ENCODE results near the gene CSNK1E.
A peak's percentile ranks its signal among the peaks of the same experiment; 100 is the strongest.

The CSNK1E gene

DNA sequence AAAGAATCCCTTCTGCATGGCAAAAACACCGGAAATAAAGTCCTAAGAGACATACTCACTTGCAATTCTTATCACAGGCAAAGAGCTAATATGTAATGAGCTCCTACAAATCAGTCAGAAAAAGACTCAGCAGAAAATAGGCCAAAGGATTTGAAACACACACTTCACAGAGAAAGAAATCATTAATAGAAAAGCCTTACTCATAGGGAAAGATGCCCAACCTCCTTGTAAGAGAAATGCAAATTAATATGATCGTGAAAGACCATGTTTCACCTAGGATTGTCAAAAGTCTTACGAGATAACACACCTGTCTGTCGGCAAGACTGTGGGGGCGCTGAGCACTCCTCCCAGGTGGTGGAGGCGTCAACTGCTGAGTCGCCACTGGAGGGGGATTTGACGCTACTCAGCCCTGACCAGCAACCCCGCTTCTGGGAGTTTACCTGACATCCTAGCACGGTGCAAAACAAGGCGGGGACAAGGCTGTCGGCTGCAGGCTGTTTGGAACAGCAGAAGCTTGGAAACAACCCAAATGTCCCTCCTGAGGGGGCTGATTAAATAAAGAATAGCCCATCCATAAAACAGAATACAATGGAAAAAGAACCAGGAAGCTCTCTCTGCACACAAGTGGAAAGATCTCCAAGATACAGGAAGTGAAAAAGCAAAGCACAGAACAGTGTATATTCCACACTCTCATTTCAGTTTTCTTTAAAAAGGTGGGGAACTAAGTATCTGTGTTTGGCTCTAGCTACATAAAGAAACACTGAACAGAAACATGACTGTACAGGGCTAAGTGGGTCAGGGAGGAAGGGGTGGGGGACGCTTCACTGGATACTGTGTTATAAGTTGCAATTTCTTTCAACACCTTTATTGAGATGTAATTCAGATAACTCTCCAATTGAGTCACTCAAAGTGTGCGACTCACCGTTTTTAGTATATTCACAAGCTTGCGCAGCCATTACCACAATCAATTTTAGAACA is 11.5 kb downstream of the CSNK1E start:
- no peak for DNase-seq

DNA sequence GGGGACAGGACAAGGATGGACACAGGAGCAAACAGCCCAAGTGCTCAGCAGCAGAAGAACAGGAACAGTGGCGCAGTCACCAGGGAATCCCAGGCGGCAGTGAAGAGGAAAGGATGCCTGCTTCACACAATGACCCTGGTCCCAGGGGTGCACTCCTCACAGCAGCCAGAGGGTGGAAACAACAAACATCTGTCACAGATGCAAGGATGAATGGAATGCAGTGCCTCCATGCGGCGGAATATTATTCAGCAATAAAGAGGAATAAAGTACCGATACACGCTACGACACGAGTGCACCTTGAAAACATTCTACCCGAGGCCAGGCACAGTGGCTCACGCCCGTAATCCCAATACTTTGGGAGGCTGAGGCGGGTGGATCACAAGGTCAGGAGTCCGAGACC is 12.7 kb downstream of the CSNK1E start:
- no peak for DNase-seq

DNA sequence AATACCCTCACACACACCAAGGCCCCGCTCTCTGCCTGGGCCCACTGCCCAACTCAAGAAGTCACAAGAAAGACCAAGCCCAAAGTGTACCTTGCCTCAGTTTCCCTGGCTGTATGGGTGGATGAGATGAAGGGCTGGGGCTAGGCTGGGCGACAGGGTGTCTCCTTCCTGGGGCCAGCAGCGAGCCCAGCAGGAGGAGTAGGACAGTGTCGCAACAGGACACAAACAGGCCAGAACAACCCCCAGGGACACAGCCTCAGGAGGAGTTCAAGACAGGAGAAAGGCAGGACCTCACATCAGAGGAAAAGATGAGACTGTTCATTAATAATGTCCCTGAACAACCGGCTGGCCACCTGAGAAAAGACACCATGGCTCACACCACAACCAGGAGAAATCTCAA is 13.3 kb downstream of the CSNK1E start:
- DNase-seq, result no peak

DNA sequence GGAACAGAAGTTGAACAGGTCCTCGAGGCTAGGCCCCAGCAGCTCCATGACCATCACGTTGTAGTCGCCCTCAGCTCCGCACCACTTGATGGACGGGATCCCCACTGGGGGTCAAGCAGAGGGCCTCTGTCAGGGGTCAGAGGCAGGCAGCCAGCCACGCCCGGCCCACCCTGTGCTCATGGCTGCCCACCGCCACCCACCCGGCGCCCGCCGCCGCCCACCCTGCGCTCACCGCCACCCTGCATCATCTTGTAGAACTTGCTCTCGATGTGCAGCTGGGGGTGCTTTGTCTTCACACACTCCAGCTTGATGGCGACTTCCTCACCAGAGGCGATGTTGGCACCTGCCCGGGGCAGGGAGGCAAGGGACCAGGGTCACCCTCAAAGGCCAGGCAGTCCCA is 14.3 kb downstream of the CSNK1E start:
- no peak for DNase-seq

GRCh38 chr22:38300946-38301345 is 16.3 kb downstream of the CSNK1E start:
- no peak for DNase-seq

GRCh38 chr22:38300197-38300945 is 16.9 kb downstream of the CSNK1E start:
- DNase-seq, result no peak

GRCh38 chr22:38299770-38300102 is 17.5 kb downstream of the CSNK1E start:
- no peak for DNase-seq

GRCh38 chr22:38298312-38299005 is 18.8 kb downstream of the CSNK1E start:
- DNase-seq, result peak; percentile 6

- no peak for DNase-seq
Observed at GRCh38 chr22:38296372-38296771, 20.9 kb downstream of the CSNK1E start.

- DNase-seq, result no peak
Observed at GRCh38 chr22:38295863-38296262, 21.4 kb downstream of the CSNK1E start.

- DNase-seq, result no peak
Observed at GRCh38 chr22:38295339-38295738, 21.9 kb downstream of the CSNK1E start.

DNA sequence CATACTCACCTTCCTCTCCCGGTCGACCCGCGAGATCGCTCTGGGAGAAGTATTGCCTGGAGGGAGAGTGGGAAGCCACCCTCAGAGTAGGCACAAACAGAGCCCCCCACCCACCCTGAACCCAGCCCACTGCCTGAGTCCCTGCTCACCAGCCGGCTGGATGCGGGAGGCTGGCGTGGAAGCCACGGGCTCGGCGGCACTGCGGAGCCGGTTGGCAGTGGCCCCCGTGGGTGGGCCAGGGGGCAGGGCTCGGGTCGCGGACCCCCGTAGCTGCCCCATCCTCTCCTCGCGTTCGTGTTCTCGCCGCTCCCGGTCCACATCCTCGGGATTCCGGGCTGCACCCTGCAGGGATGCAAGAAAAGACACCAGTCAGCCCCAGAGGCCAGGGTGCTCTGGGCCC is 23.0 kb downstream of the CSNK1E start:
- no peak for DNase-seq

- DNase-seq, result no peak
Observed at GRCh38 chr22:38292694-38293093, 24.5 kb downstream of the CSNK1E start.

DNA sequence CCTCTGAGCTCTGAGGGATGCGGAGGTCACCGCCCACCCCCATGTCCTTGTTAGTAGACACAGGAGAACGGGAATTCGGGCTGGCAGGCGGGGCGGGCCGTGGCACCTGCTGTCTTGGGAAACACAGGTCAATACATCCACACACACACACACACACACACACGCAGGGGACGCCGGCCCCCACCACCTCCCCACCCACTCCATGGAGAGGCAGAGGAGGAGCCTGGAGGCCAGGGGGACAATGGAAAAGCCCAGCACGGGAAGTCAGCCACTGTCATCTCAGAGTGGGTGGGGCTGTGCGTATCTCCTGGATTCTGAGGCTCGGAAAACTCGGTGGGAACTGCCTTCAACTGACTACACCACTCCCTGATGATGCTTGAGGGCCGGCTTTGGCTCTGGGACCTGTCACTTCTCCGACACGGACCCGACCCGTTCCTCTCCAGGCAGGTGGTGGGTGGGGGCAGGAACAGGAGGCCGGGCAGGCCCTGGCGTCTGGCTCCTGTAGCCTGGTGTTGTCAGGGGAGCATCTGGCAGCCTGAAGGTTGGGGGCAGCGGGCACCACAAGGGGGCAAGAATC is 25.9 kb downstream of the CSNK1E start:
- DNase-seq, result no peak

GRCh38 chr22:38290347-38290746 is 26.9 kb downstream of the CSNK1E start:
- DNase-seq, result no peak

DNA sequence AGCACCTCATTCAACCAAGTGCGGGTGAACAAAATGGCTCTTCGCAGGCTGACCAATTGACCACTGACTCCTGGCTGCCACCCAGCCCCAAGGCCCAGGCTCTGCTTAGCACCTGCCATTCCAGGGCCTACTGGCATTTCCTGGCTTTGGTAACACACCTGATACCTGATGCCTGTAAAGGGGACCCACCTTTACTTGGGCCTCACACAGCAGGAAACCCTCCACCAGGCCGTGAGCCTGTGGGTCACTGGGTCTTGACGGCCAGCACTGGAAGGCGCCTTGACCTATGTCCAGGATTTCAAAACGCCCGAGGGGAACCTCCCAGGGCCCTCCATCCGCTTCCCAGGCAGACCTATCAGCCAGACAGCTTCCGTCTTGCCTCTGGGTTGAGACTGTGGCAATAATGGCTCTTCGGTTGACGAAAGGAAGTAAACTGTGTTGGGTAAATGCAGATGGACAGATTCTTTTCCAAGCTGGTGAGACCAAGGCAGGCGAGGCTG is 27.6 kb downstream of the CSNK1E start:
- DNase-seq, result no peak

- no peak for DNase-seq
Observed at GRCh38 chr22:38286915-38287669, 30.1 kb downstream of the CSNK1E start.

- DNase-seq, result no peak
Observed at GRCh38 chr22:38285018-38285417, 32.2 kb downstream of the CSNK1E start.

- no peak for DNase-seq
Observed at GRCh38 chr22:38284042-38284402, 33.2 kb downstream of the CSNK1E start.

- no peak for DNase-seq
Observed at GRCh38 chr22:38282397-38282796, 34.8 kb downstream of the CSNK1E start.

DNA sequence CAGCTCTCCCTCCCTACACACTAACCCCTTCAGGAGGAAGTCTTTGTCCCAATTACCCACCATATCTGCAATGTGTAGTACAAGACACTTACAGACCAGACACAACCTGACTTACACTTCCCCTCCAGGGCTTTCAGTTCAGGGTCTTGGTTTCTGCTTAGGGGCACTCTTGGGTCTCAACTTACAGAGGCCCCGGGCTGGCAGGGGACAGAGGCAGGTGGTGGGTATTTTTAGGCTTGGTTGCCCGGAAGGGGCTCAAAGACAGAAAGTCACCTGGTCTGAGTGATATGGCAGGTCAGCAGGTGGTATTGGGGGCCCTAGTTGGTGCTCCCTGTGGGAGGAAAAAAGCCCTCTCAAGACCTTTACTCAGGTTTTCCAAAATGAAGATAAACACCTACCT is 41.1 kb downstream of the CSNK1E start:
- no peak for DNase-seq

GRCh38 chr22:38273135-38273826 is 44.0 kb downstream of the CSNK1E start:
- DNase-seq, result no peak
